ENCODE measurements around the gene KYNU. TPM values are rescaled to one million over a fixed set of nuclear protein-coding genes. Genes with fewer than 3 reads are reported as not detected.
A peak's percentile ranks its signal among the peaks of the same experiment; 100 is the strongest.
"Not testable (repeated sequence)": the region's sequence is repeated elsewhere in the genome, so short reads cannot be mapped to it uniquely, and the experiment has no call there.

The KYNU gene
- total RNA-seq, 1 experiment from 2014 or later, result 78.7 TPM

DNA sequence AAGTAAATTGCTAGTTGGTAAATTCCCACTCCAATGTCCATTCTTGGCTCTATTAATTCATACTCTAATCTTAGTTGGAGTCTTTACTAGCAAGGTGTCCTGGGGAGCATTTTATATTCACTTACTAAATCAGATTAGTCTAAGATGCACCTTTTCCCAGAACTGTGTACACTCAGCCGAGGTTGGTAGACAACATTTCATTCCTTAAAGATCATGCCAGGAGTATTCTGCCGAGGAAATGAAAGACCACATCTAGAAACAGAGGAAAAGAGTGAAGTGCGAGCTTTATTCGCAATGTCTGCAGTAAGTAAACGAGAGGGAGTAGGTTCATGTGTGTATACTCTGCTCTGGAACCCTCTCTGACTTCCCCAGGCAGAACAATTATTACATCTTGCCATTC is 14.6 kb upstream of the KYNU start:
- H3K4me3 Mint-ChIP-seq (ENCODE audit: low read depth, unreplicated experiment), result no peak overlapping the region
- TF ChIP-seq, protein P1, sequence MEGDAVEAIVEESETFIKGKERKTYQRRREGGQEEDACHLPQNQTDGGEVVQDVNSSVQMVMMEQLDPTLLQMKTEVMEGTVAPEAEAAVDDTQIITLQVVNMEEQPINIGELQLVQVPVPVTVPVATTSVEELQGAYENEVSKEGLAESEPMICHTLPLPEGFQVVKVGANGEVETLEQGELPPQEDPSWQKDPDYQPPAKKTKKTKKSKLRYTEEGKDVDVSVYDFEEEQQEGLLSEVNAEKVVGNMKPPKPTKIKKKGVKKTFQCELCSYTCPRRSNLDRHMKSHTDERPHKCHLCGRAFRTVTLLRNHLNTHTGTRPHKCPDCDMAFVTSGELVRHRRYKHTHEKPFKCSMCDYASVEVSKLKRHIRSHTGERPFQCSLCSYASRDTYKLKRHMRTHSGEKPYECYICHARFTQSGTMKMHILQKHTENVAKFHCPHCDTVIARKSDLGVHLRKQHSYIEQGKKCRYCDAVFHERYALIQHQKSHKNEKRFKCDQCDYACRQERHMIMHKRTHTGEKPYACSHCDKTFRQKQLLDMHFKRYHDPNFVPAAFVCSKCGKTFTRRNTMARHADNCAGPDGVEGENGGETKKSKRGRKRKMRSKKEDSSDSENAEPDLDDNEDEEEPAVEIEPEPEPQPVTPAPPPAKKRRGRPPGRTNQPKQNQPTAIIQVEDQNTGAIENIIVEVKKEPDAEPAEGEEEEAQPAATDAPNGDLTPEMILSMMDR (IDR thresholded peaks at IDR 0.05; ENCODE audit: unreplicated experiment), result no peak
- intact Hi-C loops (cut with micrococcal nuclease; ENCODE audit: unreplicated experiment), result no loop called here
- DNase-seq, result no peak
- no peaks in the 10 kb centered on the region for H3K9me3 Mint-ChIP-seq (ENCODE audit: low read depth, unreplicated experiment)
- no peaks in the 10 kb centered on the region for H3K27me3 Mint-ChIP-seq (ENCODE audit: unreplicated experiment)
- H3K36me3 Mint-ChIP-seq (ENCODE audit: insufficient read depth, unreplicated experiment), result peaks cover 12% of the 10 kb centered on the region
- BruUV-seq (replicated peaks), result no TSS peak
- H3K4me1 Mint-ChIP-seq (ENCODE audit: low read depth, unreplicated experiment), result peaks cover 82% of the 10 kb centered on the region
- CTCF ChIA-PET, result no interaction called here
- peak overlapping the region; percentile 87 for H3K27ac Mint-ChIP-seq (ENCODE audit: unreplicated experiment)

DNA sequence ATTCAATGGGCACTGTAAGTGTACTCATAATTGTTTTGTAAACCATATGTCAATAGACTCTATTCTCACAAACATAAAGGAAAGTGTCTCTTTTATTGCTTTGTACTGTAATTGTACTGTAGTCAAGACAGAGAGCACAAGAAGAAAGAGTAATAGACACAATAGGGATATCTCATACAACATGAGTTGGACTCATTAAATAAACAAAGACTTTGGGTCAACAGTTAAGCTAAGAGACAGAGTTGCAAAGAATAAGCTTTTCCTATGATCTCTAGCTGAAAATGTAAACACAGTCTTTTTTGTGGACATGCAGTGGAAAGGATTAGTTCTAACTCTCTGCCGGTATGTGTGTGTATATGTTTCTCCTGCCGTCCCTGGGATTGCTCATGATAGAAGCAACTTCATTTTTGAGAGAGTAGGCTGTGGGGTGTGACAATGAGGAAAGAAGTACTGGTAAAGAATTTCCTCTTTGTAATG is 13.9 kb upstream of the KYNU start:
- Mint-ChIP-seq H3K9me3 (ENCODE audit: low read depth, unreplicated experiment) (no peaks in the 10 kb centered on the region), H3K4me3 (ENCODE audit: low read depth, unreplicated experiment) (peak overlapping the region; percentile 3), H3K36me3 (ENCODE audit: insufficient read depth, unreplicated experiment) (peaks cover 17% of the 10 kb centered on the region), H3K27ac (ENCODE audit: unreplicated experiment) (peak overlapping the region; percentile 87), H3K4me1 (ENCODE audit: low read depth, unreplicated experiment) (peaks cover 81% of the 10 kb centered on the region), H3K27me3 (ENCODE audit: unreplicated experiment) (no peaks in the 10 kb centered on the region)
- no peak for DNase-seq
- intact Hi-C loops (cut with micrococcal nuclease; ENCODE audit: unreplicated experiment), result no loop called here
- TF ChIP-seq, protein P1 (IDR thresholded peaks at IDR 0.05; ENCODE audit: unreplicated experiment), result no peak
- no TSS peak for BruUV-seq (replicated peaks)
- CTCF ChIA-PET, result no interaction called here

DNA sequence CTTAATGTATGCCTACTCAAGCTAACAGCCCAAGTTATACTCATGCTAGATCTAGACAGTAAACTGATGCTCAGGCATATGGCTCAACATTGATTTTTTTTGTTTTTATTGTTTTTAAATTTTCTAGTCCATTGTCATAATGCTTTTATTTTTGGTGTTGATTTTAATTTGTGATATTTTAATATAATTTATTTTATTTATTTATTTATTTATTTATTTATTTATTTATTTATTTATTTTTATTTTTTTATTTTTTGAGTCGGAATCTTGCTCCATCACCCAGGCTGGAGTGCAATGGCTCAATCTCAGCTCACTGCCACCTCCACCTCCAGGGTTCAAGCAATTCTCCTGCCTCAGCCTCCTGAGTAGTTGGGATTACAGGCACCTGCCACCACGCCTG is 12.9 kb upstream of the KYNU start:
- CTCF ChIA-PET; H3K4me3 Mint-ChIP-seq (ENCODE audit: low read depth, unreplicated experiment); H3K9me3 Mint-ChIP-seq (ENCODE audit: low read depth, unreplicated experiment); H3K27me3 Mint-ChIP-seq (ENCODE audit: unreplicated experiment); DNase-seq; H3K27ac Mint-ChIP-seq (ENCODE audit: unreplicated experiment); BruUV-seq (replicated peaks): not testable (repeated sequence)
- peaks cover 81% of the 10 kb centered on the region for H3K4me1 Mint-ChIP-seq (ENCODE audit: low read depth, unreplicated experiment)
- peaks cover 27% of the 10 kb centered on the region for H3K36me3 Mint-ChIP-seq (ENCODE audit: insufficient read depth, unreplicated experiment)
- intact Hi-C loops (cut with micrococcal nuclease; ENCODE audit: unreplicated experiment), result loop anchor here (5.0 kb wide), 1 partner anchor 32 kb away; no protein-coding TSS in a partner anchor

DNA sequence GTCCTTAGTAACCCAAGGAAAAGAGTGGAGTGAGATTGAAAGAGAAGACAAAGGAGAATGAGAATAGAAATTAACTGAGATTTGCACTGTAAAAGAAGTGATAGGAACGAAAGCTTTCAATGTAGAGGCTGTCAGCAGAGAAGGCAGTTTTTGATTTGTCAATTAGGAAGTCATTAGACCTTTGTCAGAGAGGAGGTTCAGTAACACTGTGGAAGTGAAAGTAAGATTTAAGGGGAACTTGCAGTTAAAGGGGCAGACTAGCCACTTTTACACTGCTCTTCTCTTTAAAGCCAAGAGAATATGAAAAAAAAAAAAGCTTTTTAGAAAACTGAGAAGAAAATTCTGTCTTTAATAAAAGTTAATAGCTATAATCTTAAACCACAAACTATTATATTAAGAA is 11.5 kb upstream of the KYNU start:
- intact Hi-C loops (cut with micrococcal nuclease; ENCODE audit: unreplicated experiment), result loop anchor here (5.0 kb wide), 1 partner anchor 34 kb away; no protein-coding TSS in a partner anchor

DNA sequence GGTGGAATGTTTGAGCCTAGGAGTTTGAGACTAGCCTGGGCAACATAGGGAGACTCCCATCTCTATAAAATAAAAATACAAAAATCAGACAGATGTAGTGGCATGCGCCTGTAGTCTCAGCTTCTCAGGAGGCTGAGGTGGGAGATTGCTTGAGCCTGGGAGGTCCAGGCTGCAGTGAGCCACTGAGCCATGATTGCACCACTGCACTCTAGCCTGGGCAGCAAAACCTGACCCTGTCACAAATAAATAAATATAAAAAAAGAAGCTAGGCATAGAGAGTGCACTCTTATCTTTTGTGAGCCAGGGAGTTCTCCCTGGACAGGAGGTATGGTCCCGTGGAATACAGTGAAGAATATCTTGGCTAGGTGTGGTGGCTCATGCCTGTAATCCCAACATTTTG is 11.0 kb upstream of the KYNU start:
- intact Hi-C loops (cut with micrococcal nuclease; ENCODE audit: unreplicated experiment), result loop anchor here (5.0 kb wide), 1 partner anchor 34 kb away; no protein-coding TSS in a partner anchor
- peaks cover 30% of the 10 kb centered on the region for H3K36me3 Mint-ChIP-seq (ENCODE audit: insufficient read depth, unreplicated experiment)
- DNase-seq, result no peak
- no peaks in the 10 kb centered on the region for H3K27me3 Mint-ChIP-seq (ENCODE audit: unreplicated experiment)
- H3K4me1 Mint-ChIP-seq (ENCODE audit: low read depth, unreplicated experiment), result peaks cover 77% of the 10 kb centered on the region
- peak overlapping the region; percentile 97 for H3K27ac Mint-ChIP-seq (ENCODE audit: unreplicated experiment)
- peak overlapping the region; percentile 50 for H3K4me3 Mint-ChIP-seq (ENCODE audit: low read depth, unreplicated experiment)
- H3K9me3 Mint-ChIP-seq (ENCODE audit: low read depth, unreplicated experiment), result no peaks in the 10 kb centered on the region
- TF ChIP-seq, protein P1 (IDR thresholded peaks at IDR 0.05; ENCODE audit: unreplicated experiment), result no peak
- CTCF ChIA-PET, result interaction anchor here (0.7 to 1.4 kb wide), 2 partner anchors 8 to 421 kb away, joined by 3 to 11 read pairs; no protein-coding TSS in a partner anchor
- BruUV-seq (replicated peaks), result no TSS peak

More for the DNA sequence above, 11.5 kb upstream of the KYNU start:
- TF ChIP-seq, protein P1 (IDR thresholded peaks at IDR 0.05; ENCODE audit: unreplicated experiment), result no peak
- Mint-ChIP-seq H3K27ac (ENCODE audit: unreplicated experiment) (peak overlapping the region; percentile 97), H3K4me3 (ENCODE audit: low read depth, unreplicated experiment) (peak overlapping the region; percentile 50), H3K9me3 (ENCODE audit: low read depth, unreplicated experiment) (no peaks in the 10 kb centered on the region), H3K4me1 (ENCODE audit: low read depth, unreplicated experiment) (peaks cover 79% of the 10 kb centered on the region), H3K36me3 (ENCODE audit: insufficient read depth, unreplicated experiment) (peaks cover 30% of the 10 kb centered on the region), H3K27me3 (ENCODE audit: unreplicated experiment) (no peaks in the 10 kb centered on the region)
- CTCF ChIA-PET, result interaction anchor here (0.7 to 1.4 kb wide), 2 partner anchors 9 to 421 kb away, joined by 3 to 11 read pairs; no protein-coding TSS in a partner anchor
- DNase-seq, result no peak
- no TSS peak for BruUV-seq (replicated peaks)
